ENCODE measurements around the gene HOXA7.

HOXA7 gene

DNA sequence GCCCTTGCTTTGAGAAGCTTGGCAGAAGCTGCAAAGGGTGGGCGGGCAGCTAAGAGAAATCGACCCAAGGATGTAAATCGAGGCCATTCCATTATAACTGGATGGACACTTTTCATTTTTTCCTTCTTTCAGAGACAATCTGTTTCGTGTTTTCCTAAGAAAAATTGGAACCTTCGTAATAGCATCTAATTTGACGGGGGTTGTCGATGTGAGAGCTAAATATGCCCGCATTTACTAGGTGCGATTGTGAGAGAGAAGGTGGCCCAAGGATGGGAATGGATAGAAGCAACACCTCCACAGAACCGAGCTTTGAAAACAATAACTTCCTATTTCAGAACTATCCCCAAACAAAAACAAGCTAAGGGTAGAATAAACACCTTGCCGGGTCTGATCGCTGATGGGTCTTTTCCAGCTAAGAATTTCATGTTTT is 25.1 kb downstream of the HOXA7 start:
- no peak for ATAC-seq

DNA sequence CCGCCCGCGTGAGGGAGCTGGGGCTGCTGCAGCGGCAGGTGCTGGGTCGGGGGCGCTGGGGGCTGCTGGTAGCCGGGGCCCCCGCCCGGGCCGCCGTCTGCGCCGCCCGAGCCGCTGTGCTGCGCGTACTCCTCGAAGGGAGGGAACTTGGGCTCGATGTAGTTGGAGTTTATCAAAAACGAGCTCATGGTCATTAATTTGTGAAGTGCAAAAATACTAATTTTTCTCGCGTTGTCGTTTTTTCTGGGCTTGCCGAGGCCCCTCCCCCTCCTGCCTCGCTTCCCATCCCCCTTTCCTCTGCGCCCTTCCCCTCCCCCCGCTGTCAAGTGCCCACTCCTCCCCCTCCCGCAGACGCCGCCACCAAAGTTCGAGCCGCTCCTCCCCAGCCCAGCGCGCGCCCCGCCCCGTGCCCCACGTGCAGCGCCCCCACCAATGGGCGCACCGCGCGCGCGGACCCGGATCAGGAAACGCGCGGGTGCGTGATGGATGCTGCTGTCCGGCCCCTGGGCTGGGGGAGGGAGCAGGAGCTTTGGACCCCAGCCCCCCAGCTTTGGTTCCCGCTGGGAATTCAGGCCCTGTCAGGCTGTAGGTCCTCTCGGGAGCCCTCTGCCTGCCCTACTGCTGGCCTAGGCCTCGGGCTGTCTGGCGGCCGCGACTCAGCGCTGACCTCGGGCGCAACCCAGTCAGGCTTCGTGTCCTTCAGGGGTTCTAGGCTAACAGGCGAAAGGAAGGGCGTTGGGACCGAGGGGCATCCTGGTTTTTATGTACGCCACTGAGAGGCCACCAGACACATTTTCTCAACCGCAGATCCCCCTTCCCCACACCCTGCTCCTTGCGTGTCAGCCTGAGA is 25.7 kb downstream of the HOXA7 start, which contains the start of gene HOXA4:
TSS of gene HOXA4 (minus strand) at position 218 of the 850 bp plus-strand sequence. CDS start at position 194, 24 bp downstream.
- peak; percentile 90 for ATAC-seq

DNA sequence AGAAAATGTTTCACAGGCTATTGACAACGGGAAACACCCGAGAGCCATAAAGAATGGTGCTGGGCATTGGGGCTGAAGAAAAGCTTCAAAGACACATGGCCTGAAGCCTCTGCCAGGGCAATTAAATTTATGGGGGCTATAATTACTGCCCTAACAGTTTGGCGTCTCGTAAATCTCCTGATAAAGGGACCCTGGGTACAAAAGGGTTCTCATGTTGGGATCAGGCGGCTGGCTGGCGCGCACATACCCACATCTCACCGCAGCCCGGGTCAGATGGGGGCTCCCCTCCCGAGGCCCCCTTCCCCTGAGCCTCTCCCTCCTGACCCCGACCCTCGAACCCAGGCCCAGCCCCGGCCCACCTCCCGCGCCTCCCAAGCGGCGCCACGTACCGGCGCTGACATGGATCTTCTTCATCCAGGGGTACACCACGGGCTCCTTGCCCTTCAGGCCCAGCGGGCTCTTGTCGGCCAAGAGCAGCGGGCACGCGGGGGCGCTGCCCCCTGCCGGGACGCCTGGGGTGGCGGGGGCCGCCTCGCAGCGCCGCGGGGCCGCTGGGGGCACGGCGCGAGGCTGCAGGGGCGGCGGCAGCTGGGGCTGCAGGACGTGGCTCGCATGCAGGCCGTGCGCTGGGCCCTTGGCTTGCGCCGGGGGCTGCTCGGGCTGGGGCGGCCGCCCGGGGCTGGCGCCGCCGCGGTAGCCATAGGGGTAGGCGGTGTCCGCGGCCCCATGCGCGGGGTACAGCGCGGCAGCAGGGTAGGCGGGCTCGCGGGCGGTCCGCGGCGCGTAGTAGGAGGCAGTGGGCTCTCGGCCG is 26.5 kb downstream of the HOXA7 start:
- ATAC-seq, result peak in 1 of 2 donors; percentile 18

DNA sequence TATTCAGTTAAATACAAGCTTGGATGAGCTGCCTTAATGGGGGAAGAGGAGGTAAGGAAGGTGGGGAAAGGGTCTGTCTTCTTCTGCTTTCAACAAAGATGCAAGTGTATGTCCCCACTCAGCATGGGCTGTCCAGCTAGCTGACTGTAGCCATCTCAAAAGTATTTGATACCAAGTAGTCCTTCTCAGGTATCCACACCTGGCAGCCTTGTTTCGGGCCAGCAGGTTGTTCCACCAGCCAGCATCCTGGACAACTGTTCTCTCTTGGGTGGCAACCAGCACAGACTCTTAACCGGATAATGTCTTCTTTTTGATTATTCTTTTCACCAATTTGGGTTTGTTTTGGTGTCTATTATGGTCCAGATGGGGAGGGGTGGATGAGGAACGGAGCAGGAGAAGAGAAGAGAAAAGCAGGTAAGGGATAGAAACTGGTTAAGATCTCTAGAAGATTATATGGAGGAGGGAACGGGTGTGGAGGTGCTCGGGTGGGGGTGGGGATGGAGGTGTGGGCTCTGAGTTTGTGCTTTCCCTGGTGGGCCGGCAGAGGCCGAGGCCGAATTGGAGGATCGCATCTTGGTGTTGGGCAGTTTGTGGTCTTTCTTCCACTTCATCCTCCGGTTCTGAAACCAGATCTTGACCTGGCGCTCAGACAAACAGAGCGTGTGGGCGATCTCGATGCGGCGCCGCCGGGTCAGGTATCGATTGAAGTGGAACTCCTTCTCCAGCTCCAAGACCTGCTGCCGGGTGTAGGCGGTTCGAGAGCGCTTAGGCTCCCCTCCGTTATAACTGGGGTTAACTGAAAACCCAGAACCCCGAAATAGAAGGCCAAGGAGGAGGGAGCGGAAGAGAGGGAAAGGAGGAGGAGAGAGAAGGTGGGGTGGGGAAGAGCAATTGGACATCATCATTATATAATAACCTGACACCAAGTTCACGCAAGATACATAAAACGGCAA is 27.4 kb downstream of the HOXA7 start:
- ATAC-seq, result no peak

DNA sequence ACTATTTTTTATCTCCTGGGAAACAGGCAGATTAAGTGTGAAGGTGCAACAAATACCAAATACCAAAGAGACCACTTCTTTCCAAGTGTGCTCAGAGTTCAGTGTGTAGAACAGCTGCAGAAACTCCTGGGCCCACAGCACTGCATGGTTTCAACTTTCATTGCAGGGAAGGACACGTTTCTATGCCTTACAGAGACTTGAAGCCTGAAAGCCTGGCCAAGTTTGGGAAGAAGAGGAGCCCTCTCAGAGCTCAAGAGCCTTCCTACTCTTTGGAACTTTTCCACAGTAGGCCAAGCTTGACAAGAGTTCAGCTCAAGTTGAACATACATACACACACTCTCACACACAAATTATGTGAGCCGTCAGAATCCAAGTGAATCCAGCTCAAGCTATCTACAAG is 28.4 kb downstream of the HOXA7 start:
- ATAC-seq, result no peak

DNA sequence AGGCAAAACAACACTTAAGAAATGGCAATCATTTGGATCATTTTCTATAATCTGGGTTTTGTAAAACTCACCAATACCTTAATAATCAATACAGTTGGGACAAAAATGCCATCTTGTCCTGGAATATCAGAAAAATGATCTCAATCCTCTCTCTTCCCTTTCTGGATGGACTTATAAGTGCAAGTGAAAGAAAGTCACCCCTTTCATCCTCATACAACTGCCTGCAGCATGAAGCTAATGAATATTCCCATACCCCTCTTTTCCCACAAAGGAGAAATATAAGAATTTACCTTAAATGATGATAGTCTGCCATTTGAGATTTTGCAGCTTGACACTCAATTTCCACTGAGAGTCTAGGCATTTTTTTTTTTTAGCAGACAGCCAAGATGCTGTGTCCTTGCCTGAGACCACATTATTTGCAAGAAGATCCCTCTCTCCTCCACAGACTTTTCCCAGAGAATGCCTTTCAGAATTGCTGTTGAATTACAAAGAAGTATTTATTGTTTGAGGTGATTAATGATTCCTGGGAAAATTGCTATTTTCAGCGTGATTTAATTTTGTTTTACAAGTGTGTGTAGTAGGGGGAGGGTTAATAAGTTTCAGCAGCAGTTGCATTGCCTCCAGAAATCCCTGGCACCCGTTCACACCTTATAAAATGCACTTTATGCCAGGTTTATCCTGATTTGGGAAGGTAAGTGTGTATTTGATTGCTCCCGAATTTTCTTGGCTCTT is 29.7 kb downstream of the HOXA7 start:
- ATAC-seq, result no peak

DNA sequence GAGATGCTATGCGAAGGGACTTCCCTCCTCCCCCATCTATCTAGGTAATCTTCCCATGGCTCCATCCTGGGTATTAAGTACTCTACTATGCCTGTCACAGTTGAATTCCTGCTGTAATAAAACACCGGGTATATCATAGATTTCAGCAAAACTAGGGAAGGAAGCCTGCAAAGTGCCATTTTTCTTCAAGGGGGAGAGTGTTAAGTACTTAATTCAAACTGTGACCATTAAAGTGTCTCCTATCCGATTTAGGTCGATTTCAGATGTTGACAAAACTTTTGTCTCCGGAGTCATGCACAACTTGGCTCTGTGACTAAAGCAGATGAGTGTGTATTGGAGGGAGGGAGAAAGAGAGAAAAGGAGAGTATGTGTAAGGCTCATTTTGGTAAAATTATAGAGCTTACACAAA is 30.5 kb downstream of the HOXA7 start:
- ATAC-seq, result no peak

DNA sequence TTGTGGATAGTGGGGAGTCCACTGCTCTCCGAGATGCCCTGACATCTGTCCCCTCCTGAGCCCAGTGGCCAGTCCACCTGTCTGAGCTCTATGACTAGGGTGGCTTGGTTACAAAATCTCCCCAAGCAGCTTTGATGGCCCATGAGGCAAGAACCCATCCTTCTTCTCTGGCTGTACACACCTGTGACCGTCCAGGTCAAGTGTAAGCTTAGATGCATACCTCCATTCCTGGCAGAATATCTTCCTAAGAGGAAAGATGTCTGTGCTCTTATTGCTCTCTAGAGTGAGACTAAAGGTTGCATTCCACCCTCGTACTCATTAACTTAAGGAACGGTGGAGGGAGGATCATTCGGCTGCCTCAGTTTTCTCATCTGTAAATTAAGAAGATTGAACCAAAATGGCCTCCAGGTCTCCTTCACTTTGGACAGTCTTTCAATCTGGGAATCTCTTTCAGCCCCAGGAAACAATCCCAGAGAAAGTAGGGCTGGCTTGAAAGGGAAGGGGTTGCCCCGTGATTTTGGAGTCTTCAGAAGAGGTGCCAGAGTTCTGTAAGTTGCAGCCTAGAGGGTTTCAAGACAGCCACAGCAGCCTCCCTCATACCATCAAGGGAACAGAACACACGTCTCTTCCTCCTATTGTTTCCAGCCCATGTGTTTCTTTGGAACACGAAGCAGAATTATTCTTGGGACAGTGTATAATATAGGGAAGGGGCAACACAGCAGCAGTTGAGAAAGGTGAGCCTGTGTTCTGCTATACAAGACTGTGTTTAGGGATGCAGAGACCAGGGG is 31.4 kb downstream of the HOXA7 start:
- ATAC-seq, result no peak

DNA sequence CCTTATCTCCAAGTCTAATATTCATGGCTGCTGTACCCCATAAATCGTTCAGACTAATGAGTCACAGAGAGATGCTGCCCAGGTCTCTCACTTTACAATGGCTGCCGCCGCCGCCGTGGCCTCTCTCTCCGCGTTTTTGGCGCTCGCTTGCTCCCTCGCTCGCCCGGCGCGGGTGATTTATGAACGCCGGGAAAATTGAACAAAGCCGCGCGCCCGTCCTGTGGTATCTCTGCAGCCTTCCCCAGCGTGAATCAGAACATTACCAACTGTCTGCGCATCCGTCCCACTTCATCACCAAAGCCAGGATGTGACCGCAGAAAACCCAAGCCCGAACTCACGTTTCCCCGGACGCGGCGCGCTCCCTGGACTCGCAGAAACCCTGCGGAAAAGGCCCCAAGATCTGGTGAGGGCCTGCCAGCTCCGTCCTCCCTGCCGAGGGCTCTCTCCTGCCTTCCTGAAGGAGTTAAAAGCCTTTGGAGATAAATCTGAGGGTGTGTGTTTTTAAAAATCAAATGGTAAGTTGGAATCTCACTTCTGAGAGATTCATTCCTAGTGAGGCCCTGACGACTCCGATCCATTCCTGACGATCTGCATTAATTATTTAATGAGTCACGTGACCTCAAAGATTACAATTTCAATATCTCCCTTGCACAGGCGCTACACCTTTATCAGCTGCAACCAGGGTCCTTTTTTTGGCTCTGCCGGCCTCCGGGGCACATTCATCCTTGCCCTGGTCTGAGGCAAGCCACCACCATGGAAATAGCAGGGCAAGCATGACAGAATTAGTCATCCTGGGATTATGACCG is 32.2 kb downstream of the HOXA7 start:
- ATAC-seq, result no peak

DNA sequence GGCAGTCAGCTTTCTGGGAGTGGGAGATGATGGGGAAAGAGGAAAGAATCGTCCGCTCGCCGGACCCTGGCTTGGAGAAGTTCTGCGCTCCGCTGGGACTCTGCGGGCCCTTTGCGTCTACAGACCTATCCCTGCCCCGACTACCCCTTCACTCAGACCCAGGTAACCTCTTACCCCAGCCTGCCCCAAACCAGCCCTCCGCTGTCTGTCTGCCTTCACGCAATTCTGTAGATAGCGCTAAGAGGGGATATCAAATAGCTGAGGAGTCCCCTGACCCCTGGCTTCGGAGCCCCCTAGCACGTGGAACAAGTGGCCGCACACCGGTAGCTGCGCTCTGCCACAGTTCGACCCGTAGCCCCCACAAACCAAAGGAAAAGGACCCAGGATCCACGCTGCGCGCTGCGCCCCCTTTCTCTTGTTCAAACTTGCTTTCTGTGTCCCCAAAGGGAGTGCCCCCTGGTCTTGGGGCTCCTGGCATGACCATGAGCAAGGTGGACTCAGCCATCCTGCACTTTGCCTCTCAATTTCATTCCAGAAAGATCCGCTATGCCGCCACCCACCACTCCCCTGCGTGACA is 32.9 kb downstream of the HOXA7 start:
- no peak for ATAC-seq

DNA sequence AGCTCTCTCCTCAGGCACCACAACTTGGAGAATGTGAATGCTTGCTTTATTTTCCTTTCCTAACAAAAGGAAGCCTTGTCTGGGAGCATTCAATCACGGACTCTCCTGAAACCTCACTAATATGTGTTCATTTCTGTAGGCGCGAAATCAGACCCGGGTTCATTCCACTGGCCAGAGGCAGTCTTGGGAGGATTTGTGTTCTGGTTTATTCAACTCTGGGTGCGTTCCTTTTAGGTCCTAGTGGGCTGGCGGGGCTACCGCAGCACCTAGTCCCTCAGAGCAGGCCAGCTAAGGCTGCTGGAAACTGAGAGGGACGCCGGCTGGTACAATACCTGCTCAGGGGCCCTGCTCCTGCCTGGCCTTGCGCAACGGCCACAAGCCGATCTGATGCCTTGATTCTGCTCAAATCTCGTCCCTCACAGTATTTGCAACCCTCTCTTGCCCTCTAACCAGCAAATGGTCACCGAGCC is 33.4 kb downstream of the HOXA7 start:
- ATAC-seq, result no peak

DNA sequence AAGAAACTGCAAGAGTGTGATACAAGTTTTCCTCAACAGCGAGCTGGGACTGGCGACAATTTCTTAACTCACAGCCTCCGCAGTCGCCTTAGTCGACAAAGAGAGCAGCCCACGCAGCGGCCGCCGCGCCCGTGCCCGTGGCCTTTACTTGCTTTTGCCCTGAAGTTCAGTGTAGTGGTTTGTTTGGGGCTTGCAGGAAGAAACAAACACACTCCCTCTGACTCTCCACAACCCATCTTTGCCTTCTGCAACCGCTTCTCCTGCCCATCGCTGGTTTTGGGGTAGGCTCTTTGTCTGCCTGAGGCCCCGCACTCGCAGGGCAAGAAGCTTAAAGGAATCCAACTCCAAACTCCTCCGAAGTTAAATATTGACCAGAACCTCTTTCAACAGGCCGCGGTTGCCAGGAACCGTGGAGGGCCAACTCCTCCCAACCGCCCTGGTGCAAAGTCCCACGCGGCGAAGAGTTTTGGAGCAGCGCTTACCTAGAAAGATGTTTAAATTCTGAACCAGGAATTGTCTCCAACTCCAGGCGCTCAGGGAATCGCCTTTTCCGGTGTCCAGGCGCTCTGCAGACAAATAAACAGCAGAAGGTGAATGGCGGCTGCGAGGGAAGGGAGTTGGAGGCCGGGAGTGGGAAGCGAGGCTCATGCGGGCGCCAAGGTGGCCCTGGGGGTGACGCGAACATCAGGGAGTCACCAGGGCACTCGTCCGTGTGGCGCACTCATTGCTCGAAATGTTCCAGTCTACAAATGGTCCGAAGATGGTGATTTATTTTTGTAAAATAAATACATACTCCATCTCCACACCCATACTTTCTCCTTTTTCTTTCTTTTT is 34.2 kb downstream of the HOXA7 start:
- no peak for ATAC-seq

DNA sequence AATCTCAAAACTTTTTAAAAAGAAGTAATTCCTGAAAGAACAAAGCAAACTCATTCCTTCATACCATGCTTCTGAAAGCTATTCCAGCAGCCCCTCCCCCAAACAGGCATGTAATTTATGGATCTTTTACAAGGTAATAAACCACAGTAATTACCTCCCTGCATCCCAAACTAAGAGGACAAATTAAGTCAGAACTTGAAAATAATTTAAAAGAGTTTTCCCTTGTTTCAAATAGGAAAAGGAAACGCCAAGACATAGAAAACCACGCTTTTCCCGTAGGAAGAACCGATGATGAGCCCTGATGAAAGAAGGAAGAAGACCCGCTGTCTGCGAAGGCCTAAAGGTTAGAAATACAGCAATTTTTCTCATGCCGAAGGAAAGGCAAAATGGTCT is 34.8 kb downstream of the HOXA7 start:
- ATAC-seq, result no peak

DNA sequence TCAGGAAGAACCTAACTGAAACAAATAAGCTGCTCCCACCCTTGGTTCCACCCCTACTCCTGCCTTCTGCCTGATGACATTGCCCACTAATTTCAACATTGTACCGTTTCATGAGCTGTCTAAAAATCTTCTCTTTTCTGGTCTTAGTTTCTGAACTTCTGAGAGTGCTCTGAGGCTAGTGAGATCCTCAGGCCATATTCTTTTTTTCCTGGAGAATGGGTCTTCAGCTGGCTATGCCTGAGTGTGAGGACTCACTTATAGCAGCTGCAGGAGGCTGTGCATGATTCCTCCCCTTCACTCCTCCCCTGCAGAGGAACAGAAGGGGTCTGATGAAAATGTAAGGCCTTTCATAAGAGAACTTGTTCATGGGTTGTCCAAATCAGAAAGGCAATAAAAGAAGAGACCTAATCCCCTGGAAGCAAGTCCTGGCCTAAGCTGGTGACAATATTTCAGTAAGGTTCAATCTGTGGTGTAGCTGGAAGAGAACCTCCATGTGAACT is 37.0 kb downstream of the HOXA7 start:
- ATAC-seq, result no peak

DNA sequence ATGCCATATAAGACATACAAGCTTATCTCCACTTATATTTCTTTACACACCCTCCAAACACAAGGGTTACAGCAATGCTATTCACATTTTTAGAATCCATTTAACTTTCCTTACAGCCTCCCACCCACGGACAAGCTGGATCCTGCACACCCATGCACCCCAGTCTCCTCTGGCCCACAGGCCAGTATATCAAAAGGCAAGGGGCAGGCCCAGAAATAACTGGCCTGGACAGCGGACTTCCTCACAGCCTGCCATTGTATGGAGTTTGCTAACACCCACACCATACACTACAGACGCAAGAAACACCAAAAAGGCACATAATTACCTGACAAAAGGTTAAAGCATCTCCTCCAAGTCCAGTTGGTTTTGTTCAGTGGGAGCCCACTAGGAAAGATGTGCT is 37.9 kb downstream of the HOXA7 start:
- ATAC-seq, result no peak

DNA sequence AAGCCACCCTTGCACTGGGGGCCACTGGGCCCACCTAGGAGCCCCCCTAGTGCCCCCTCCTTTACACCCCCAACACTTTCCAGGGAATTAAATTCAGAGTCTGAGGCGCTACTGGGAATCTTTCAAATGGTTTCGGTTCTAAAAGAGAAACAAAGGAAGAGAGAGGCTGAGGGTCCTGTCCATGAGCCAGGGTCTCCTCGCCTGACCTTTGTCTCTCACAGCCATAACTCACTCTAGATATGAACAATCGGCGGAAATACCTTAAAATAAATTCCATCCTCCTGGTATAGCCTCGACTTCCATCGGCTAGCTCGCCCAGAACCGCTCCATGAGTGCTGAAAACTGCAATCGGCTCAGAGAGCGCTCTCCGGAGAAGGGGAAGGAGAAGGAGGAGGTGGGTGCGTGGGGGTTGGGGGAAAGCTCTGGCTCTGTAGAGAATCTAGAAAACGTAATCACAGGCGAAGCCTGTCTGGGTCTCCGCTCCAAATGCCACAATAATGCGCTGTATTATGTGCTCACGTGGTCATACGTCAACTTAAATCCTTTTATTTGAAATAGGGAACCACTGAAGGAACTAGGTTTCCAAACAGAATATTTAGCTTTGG is 38.5 kb downstream of the HOXA7 start:
- ATAC-seq, result no peak

DNA sequence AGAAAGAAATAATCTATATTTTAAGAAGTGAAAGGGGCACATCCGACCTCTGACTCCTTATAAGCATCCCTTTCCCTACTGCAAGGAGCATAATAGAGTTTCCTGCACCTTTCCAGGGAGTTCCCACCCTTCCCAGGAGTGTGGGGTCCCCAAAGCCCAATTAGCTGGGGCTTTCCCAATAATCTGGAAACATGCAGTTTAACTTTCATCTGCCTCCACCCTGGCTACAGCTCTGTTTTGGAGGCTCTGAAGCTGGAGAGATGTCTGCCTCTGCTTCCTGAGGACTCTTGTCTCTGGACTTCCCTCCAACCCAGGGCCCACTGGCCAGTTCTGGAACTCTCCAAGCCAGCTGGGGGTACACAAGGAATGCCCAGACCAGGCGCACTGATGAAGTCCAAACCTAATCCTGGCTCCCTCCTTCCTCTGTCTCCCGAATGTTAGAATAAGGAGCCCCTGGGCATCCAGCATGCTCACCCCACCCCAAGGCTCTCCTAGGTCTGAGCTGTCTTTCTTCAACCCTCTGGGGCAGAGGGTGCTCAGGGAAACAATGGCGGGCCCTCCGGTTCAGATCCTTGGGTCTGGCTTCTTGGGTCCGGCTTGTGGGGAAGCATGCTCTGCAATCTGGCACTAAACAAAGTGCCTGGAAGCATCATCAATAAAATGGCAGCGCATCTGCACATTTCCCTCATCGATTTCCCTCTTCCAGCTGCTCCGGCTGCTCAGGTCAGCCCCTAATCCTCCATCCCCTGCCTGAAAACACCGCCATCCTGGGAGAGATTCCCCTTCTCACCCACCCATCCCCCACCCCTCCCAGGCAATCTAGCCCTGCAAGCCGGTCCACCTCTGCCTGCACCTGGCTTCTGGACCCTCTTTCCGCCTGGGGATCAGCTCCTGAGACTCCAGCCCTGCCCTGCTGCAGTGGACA is 39.3 kb downstream of the HOXA7 start:
- no peak for ATAC-seq
